Endodermal cell (in vitro differentiated cells): ENCODE data around the gene HCN3. TPM values are rescaled to one million over a fixed set of nuclear protein-coding genes. Genes with fewer than 3 reads are reported as not detected.

Experiments used
- DNase-seq: peaks from one replicate; pipeline ENCODE4 v3.0.0-alpha.2; 2017
- H3K27ac ChIP-seq: 2 replicates; pipeline ENCODE4 v1.5.1; 2013; ENCODE audit warnings: mild to moderate bottlenecking, low read depth, low read length, moderate library complexity
- H3K27me3 ChIP-seq: 2 replicates; pipeline ENCODE4 v1.6.1; 2013; ENCODE audit warnings: mild to moderate bottlenecking, low read length, moderate library complexity; ENCODE audit not compliant: insufficient read depth, control insufficient read depth, poor library complexity, severe bottlenecking
- H3K36me3 ChIP-seq: 2 replicates; pipeline ENCODE4 v1.7.0; 2013; ENCODE audit warnings: mild to moderate bottlenecking, low read length, moderate library complexity; ENCODE audit not compliant: control insufficient read depth, insufficient read depth
- H3K4me1 ChIP-seq: one replicate; pipeline ENCODE4 v1.7.0; 2013; ENCODE audit warnings: low read length; ENCODE audit not compliant: control insufficient read depth, insufficient read depth
- H3K4me3 ChIP-seq: 2 replicates; pipeline ENCODE4 v1.5.1; 2013; ENCODE audit warnings: mild to moderate bottlenecking, low read length, moderate library complexity
- H3K9ac ChIP-seq: 2 replicates; pipeline ENCODE4 v1.6.1; 2013; ENCODE audit warnings: mild to moderate bottlenecking, low read length, moderate library complexity; ENCODE audit not compliant: poor library complexity, severe bottlenecking; ENCODE audit errors: extremely low read depth
- H3K9me3 ChIP-seq: 2 replicates; pipeline ENCODE4 v1.6.1; 2013; ENCODE audit warnings: mild to moderate bottlenecking, low read length, moderate library complexity; ENCODE audit not compliant: control insufficient read depth
- H3K27ac Mint-ChIP-seq: 2 replicates; pipeline ENCODE4 v1.8.0; 2020; ENCODE audit warnings: mixed read lengths
- H3K27me3 Mint-ChIP-seq: 2 replicates; pipeline ENCODE4 v1.8.0; 2021; ENCODE audit warnings: mild to moderate bottlenecking, mixed read lengths; ENCODE audit not compliant: insufficient read depth
- H3K36me3 Mint-ChIP-seq: 2 replicates; pipeline ENCODE4 v1.8.0; 2020; ENCODE audit warnings: low read depth, mixed read lengths
- H3K4me1 Mint-ChIP-seq: 2 replicates; pipeline ENCODE4 v1.8.0; 2020; ENCODE audit warnings: mixed read lengths
- H3K4me3 Mint-ChIP-seq: 2 replicates; pipeline ENCODE4 v1.8.0; 2020; ENCODE audit warnings: mild to moderate bottlenecking, moderate library complexity, mixed read lengths
- H3K9me3 Mint-ChIP-seq: 2 replicates; pipeline ENCODE4 v1.8.0; 2020; ENCODE audit warnings: mild to moderate bottlenecking, mixed read lengths
- WGBS, 2 experiments: methylation state at CpG; one replicate each; pipeline versions ENCODE4 v1.1.5 to v1.1.7; 2013; ENCODE audit warnings: missing lambda C conversion rate in 2 of 2, mixed read lengths in 1 of 2; ENCODE audit not compliant: insufficient coverage in 1 of 2, insufficient read length in 1 of 2; 5-methylcytosine and 5-hydroxymethylcytosine counted together
- total RNA-seq, 2 donors: library from RNA; stranded (reverse); fragmentation: NEBNext Ultra II Directional in 1 of 2; extraction: Animal tissue kit (Norgen Biotek cat#: 25700) in 1 of 2; gene quantifications; 2 replicates in 1 of 2; 3 replicates in 1 of 2; pipeline ENCODE4 v1.2.1, GENCODE V29; 2021
- TF ChIP-seq, protein P1 (sequence below): fragments of 200-600 bp; sonication (generic); conservative IDR thresholded peaks from 2 replicates; pipeline ENCODE4 v1.5.0; 2021; ENCODE audit warnings: antibody characterized with exemption, mild to moderate bottlenecking

HCN3 gene
- total RNA-seq, 2 donors from 2014 or later = 8.7 to 9.2 TPM

DNA sequence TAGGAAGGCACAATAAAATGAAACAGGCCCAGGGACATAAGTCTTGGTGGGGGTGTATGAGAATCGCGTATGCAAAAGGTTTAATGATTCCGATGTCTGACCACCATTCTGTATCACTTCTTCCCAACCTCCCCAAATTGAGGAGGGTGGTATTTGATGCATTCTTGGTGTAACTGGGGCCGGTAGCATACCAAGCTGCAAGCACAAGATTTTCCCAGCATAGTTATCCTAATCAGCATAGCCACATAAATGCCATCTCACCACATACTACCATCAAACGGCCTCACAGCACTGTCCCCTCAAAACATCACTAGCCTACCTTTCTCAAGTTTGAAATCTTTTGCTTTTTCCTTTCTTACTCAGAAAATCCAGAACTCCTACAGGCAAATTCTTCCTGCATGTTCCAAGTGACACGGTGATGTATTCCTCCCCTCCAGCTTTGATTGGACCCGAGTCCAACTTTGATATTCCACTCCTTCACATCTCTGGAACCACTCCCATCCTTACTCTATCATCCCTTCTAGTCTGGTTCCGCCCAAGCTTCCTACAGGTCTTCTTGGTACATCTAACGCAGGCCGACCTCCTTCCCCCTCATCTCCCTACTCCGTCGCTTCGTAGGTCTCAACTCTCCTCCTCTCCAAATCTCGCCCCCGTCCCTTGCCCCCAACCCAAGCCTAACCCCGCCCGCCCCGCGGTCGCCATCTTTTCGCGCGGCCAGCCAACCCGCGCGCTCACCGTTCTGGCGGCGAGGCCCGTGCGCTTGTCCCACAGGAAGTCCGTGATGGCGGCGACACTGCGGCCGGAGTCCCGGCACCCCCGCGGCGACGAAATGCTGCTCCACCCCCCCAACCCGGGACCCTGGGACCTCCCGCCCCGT, 4.6 kb upstream of the HCN3 start:
- peaks cover 45% of the 10 kb centered on the region for H3K36me3 Mint-ChIP-seq
- WGBS, 2 experiments = 3 to 4% methylated on average over 10 to 43 of the region's 44 CpGs
- no peak for DNase-seq

DNA sequence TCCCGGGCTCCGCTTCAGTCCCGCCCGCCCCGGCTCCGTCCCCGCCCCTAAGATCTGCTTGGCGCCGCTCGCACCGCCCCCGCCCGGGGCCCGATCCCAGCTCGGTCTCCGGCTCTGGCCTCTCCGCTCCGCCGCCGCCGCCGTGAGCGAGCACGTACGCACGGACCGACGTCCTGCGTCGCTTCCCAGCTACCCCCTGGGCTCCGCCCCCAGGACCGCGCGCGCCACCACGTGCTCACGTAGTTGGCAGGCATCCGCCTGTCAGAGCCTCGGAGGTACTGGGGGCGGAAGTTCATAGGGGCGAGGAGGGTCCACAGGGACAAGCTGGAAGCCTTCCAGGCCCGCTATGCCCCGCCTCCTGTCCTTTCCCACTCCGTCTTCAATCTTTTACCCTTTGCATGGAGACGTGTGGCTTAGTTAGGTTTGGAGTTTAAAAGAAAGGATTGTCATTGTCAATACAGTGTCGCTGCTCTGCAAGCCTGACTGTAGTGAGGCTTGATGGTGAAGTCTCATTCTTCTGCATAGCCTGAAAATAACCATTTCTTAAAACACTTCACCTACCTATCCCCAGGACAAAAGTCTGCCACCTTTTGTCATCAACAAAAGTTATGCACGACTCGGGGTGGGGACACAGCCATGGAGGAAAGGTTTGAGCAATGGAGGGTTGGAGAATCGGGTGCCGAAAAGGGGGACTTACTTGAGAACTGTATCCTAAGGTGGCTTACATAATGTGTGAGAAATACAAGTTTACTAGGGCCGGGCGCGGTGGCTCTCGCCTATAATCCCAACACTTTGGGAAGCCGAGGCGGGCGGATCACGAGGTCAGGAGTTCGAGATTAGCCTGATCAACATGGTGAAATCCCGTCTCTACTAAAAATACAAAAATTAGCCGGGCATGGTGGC, 3.7 kb upstream of the HCN3 start, which contains the start of gene CLK2:
TSS of gene CLK2 (minus strand) at position 162 of the 903 bp plus-strand sequence. CDS start 2,527 bp downstream, outside the sequence.
- Mint-ChIP-seq H3K4me3 (peak within 1 kb of the TSS; percentile 87), H3K36me3 (peaks cover 36% of the 10 kb centered on the region), H3K9me3 (no peaks in the 10 kb centered on the region), H3K27me3 (peaks cover 4% of the 10 kb centered on the region), H3K4me1 (peaks cover 16% of the 10 kb centered on the region), H3K27ac (peak within 1 kb of the TSS; percentile 85)
- H3K27me3 ChIP-seq = no peaks in the 10 kb centered on the region
- TF ChIP-seq, protein P1, sequence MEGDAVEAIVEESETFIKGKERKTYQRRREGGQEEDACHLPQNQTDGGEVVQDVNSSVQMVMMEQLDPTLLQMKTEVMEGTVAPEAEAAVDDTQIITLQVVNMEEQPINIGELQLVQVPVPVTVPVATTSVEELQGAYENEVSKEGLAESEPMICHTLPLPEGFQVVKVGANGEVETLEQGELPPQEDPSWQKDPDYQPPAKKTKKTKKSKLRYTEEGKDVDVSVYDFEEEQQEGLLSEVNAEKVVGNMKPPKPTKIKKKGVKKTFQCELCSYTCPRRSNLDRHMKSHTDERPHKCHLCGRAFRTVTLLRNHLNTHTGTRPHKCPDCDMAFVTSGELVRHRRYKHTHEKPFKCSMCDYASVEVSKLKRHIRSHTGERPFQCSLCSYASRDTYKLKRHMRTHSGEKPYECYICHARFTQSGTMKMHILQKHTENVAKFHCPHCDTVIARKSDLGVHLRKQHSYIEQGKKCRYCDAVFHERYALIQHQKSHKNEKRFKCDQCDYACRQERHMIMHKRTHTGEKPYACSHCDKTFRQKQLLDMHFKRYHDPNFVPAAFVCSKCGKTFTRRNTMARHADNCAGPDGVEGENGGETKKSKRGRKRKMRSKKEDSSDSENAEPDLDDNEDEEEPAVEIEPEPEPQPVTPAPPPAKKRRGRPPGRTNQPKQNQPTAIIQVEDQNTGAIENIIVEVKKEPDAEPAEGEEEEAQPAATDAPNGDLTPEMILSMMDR = no peak
- H3K9ac ChIP-seq = peak within 1 kb of the TSS; percentile 41
- H3K36me3 ChIP-seq = peaks cover 30% of the 10 kb centered on the region
- peak within 1 kb of the TSS; percentile 91 for H3K4me3 ChIP-seq
- peaks cover 3% of the 10 kb centered on the region for H3K4me1 ChIP-seq
- H3K27ac ChIP-seq = peak within 1 kb of the TSS; percentile 80
- DNase-seq = peak; percentile 99
- 20 to 92% methylated on average over 7 to 61 of the region's 61 CpGs for WGBS, 2 experiments
- H3K9me3 ChIP-seq = no peaks in the 10 kb centered on the region

More for the DNA sequence above, 4.6 kb upstream of the HCN3 start:
- no peaks in the 10 kb centered on the region for H3K4me1 ChIP-seq
- no peaks in the 10 kb centered on the region for H3K9me3 Mint-ChIP-seq
- peak overlapping the region; percentile 41 for H3K9ac ChIP-seq
- H3K27ac ChIP-seq = peak overlapping the region; percentile 80
- H3K27me3 Mint-ChIP-seq = peaks cover 4% of the 10 kb centered on the region
- peak overlapping the region; percentile 91 for H3K4me3 ChIP-seq
- TF ChIP-seq, protein P1 = no peak
- H3K27ac Mint-ChIP-seq = peak overlapping the region; percentile 85
- peak overlapping the region; percentile 87 for H3K4me3 Mint-ChIP-seq
- no peaks in the 10 kb centered on the region for H3K9me3 ChIP-seq
- peaks cover 39% of the 10 kb centered on the region for H3K36me3 ChIP-seq
- no peaks in the 10 kb centered on the region for H3K27me3 ChIP-seq
- H3K4me1 Mint-ChIP-seq = peaks cover 13% of the 10 kb centered on the region
